Hippocampal formation (tissue), 2 donors: ENCODE data around the gene FN3K.
A peak's percentile ranks its signal among the peaks of the same experiment; 100 is the strongest.

Experiments
- DNase-seq, 2 donors: peaks; one replicate each; lab custom pipeline; 2025; lab: John Stamatoyannopoulos, UW

FN3K gene

GRCh38 chr17:82703935-82704865, 31.2 kb upstream of the FN3K start:
- DNase-seq = no peak

GRCh38 chr17:82704886-82705285, 30.5 kb upstream of the FN3K start:
- DNase-seq = no peak

GRCh38 chr17:82705756-82706155, 29.7 kb upstream of the FN3K start:
- no peak for DNase-seq

GRCh38 chr17:82709024-82709675, 26.3 kb upstream of the FN3K start:
- no peak for DNase-seq

- DNase-seq = no peak
Observed at GRCh38 chr17:82709676-82710498, 25.5 kb upstream of the FN3K start.

- no peak for DNase-seq
Observed at GRCh38 chr17:82710499-82711232, 24.7 kb upstream of the FN3K start.

- DNase-seq = no peak
Observed at GRCh38 chr17:82713071-82713723, 22.2 kb upstream of the FN3K start.

GRCh38 chr17:82716203-82717010, 19.0 kb upstream of the FN3K start, which contains the start of gene FN3KRP:
FN3KRP (plus strand) TSS chr17:82716706; CDS start chr17:82716756, 50 bp downstream.
- peak; percentile 87 to 90 for DNase-seq

GRCh38 chr17:82718986-82719685, 16.3 kb upstream of the FN3K start:
- DNase-seq = no peak

- DNase-seq = no peak
Observed at GRCh38 chr17:82720204-82720603, 15.2 kb upstream of the FN3K start.

GRCh38 chr17:82722341-82723013, 12.9 kb upstream of the FN3K start:
- no peak for DNase-seq

GRCh38 chr17:82723169-82723807, 12.1 kb upstream of the FN3K start:
- DNase-seq = no peak

GRCh38 chr17:82726427-82726826, 9.0 kb upstream of the FN3K start:
- no peak for DNase-seq

GRCh38 chr17:82729479-82730260, 5.7 kb upstream of the FN3K start:
- no peak for DNase-seq

GRCh38 chr17:82732118-82732743, 3.2 kb upstream of the FN3K start:
- DNase-seq = no peak

- no peak for DNase-seq
Observed at GRCh38 chr17:82736511-82737185, 1.2 kb downstream of the FN3K start.
